SH-SY5Y (cell line): ENCODE results near the gene PAX5.

Experiments
- GATA2 ChIP-seq: IDR thresholded peaks from 2 replicates; pipeline ENCODE4 v1.6.1; 2011; ENCODE audit warnings: mild to moderate bottlenecking, low read depth, low read length
- GATA3 ChIP-seq: IDR thresholded peaks from 2 replicates; pipeline ENCODE4 v1.6.1; 2011; ENCODE audit warnings: low read depth, mild to moderate bottlenecking, low read length, moderate library complexity

PAX5 gene

GRCh38 chr9:36844961-36845360 lies 189.1 kb downstream of the PAX5 start:
- TF ChIP-seq GATA2 = no peak
- TF ChIP-seq GATA3 = no peak

GRCh38 chr9:36843964-36844363 lies 190.1 kb downstream of the PAX5 start:
- TF ChIP-seq GATA2 = no peak
- TF ChIP-seq GATA3 = no peak

- TF ChIP-seq GATA2 = no peak
- TF ChIP-seq GATA3 = no peak
Measured at GRCh38 chr9:36842560-36843530, 191.2 kb downstream of the PAX5 start.

GRCh38 chr9:36840898-36841536 lies 193.1 kb downstream of the PAX5 start:
- TF ChIP-seq GATA3 = no peak

GRCh38 chr9:36839131-36839885 lies 194.8 kb downstream of the PAX5 start:
- TF ChIP-seq GATA2 (no peak), GATA3 (no peak)

- no peak for TF ChIP-seq GATA2
- TF ChIP-seq GATA3 = no peak
Measured at GRCh38 chr9:36837431-36838405, 196.3 kb downstream of the PAX5 start.

GRCh38 chr9:36836486-36836885 lies 197.6 kb downstream of the PAX5 start:
- TF ChIP-seq GATA3 = no peak
- TF ChIP-seq GATA2 = no peak

GRCh38 chr9:36835271-36835996 lies 198.6 kb downstream of the PAX5 start:
- TF ChIP-seq GATA2 = no peak
- no peak for TF ChIP-seq GATA3

GRCh38 chr9:36834736-36835135 lies 199.3 kb downstream of the PAX5 start:
- TF ChIP-seq GATA3 = no peak
- TF ChIP-seq GATA2 = no peak

GRCh38 chr9:36833954-36834353 lies 200.1 kb downstream of the PAX5 start:
- TF ChIP-seq GATA3 (no peak), GATA2 (no peak)

- TF ChIP-seq GATA3 (no peak), GATA2 (no peak)
Measured at GRCh38 chr9:36832164-36832795, 201.8 kb downstream of the PAX5 start.
